IPS-20b (cell line): ENCODE results near the gene PPP4R3A.
"Not testable (repeated sequence)": the region's sequence is repeated elsewhere in the genome, so short reads cannot be mapped to it uniquely, and the experiment has no call there.

Experiments
- H3K27ac ChIP-seq: one replicate; pipeline ENCODE4 v1.5.1; 2013; ENCODE audit warnings: low read length
- H3K27me3 ChIP-seq: 2 replicates; pipeline ENCODE4 v1.6.1; 2013; ENCODE audit warnings: mild to moderate bottlenecking, low read length, inconsistent platforms; ENCODE audit not compliant: insufficient read depth
- H3K36me3 ChIP-seq: 2 replicates; pipeline ENCODE4 v1.6.1; 2013; ENCODE audit warnings: low read depth, mild to moderate bottlenecking, inconsistent platforms, low read length, moderate library complexity; ENCODE audit not compliant: insufficient read depth
- H3K4me1 ChIP-seq: 2 replicates; pipeline ENCODE4 v1.6.1; 2013; ENCODE audit warnings: mild to moderate bottlenecking, control low read depth, inconsistent platforms, low read length, moderate library complexity; ENCODE audit not compliant: insufficient read depth
- H3K4me3 ChIP-seq: 2 replicates; pipeline ENCODE4 v1.5.1; 2013; ENCODE audit warnings: mild to moderate bottlenecking, low read length, inconsistent platforms
- H3K9ac ChIP-seq: 2 replicates; pipeline ENCODE4 v1.6.1; 2013; ENCODE audit warnings: low read depth, mild to moderate bottlenecking, inconsistent platforms, low read length, moderate library complexity
- H3K9me3 ChIP-seq: 2 replicates; pipeline ENCODE4 v1.6.1; 2013; ENCODE audit warnings: mild to moderate bottlenecking, low read depth, low read length, inconsistent platforms; ENCODE audit not compliant: insufficient read depth

PPP4R3A gene

GRCh38 chr14:91413547-91414474 lies 96.3 kb downstream of the PPP4R3A start:
- no peaks in the 10 kb centered on the region for H3K9me3 ChIP-seq
- peak overlapping the region; percentile 73 for H3K27ac ChIP-seq
- peak overlapping the region; percentile 44; the same call in 1 of the 2 replicates for H3K9ac ChIP-seq
- H3K36me3 ChIP-seq, result peaks cover 13% of the 10 kb centered on the region
- peak overlapping the region; percentile 45; the same call in 1 of the 2 replicates for H3K4me3 ChIP-seq
- H3K27me3 ChIP-seq, result peaks cover 6% of the 10 kb centered on the region; the same call in 1 of the 2 replicates
- H3K4me1 ChIP-seq, result peaks cover 31% of the 10 kb centered on the region

GRCh38 chr14:91412939-91413338 lies 97.2 kb downstream of the PPP4R3A start:
- H3K36me3 ChIP-seq, result peaks cover 22% of the 10 kb centered on the region
- H3K27me3 ChIP-seq, result no peaks in the 10 kb centered on the region
- peak overlapping the region; percentile 31; the same call in 1 of the 2 replicates for H3K9ac ChIP-seq
- peak overlapping the region; percentile 33; the same call in 1 of the 2 replicates for H3K4me3 ChIP-seq
- peak overlapping the region; percentile 30 for H3K27ac ChIP-seq
- H3K9me3 ChIP-seq, result no peaks in the 10 kb centered on the region
- H3K4me1 ChIP-seq, result peaks cover 31% of the 10 kb centered on the region

GRCh38 chr14:91410771-91411536 lies 99.2 kb downstream of the PPP4R3A start:
- peaks cover 32% of the 10 kb centered on the region for H3K36me3 ChIP-seq
- no peak overlapping the region for H3K27ac ChIP-seq
- H3K9me3 ChIP-seq, result no peaks in the 10 kb centered on the region
- H3K4me1 ChIP-seq, result peaks cover 29% of the 10 kb centered on the region
- H3K27me3 ChIP-seq, result no peaks in the 10 kb centered on the region
- no peak overlapping the region for H3K9ac ChIP-seq
- H3K4me3 ChIP-seq, result no peak overlapping the region

- no peaks in the 10 kb centered on the region for H3K9me3 ChIP-seq
- H3K36me3 ChIP-seq, result peaks cover 29% of the 10 kb centered on the region
- peaks cover 24% of the 10 kb centered on the region; the same call in 1 of the 2 replicates for H3K4me1 ChIP-seq
- H3K27me3 ChIP-seq, result no peaks in the 10 kb centered on the region
- H3K9ac ChIP-seq, result no peak overlapping the region
- no peak overlapping the region for H3K4me3 ChIP-seq
- H3K27ac ChIP-seq, result no peak overlapping the region
Observed at GRCh38 chr14:91409928-91410718, 100.0 kb downstream of the PPP4R3A start.

GRCh38 chr14:91409240-91409639 lies 100.9 kb downstream of the PPP4R3A start:
- H3K9ac ChIP-seq, result not testable (repeated sequence)
- peaks cover 15% of the 10 kb centered on the region; the same call in 1 of the 2 replicates for H3K4me1 ChIP-seq

More at GRCh38 chr14:91409240-91409639, 100.9 kb downstream of the PPP4R3A start:
- not testable (repeated sequence) for H3K4me3 ChIP-seq, H3K27ac ChIP-seq, H3K27me3 ChIP-seq, H3K9me3 ChIP-seq
- peaks cover 29% of the 10 kb centered on the region for H3K36me3 ChIP-seq
